22Rv1 (cell line): ENCODE results near the gene JCHAIN.

Experiments
- ZFX ChIP-seq: fragments of 450-650 bp; IDR thresholded peaks from 2 replicates; pipeline ENCODE4 v1.6.1; 2017; ENCODE audit warnings: antibody characterized with exemption, borderline replicate concordance
- TF ChIP-seq, protein P1 (sequence below): fragments of 450-650 bp; IDR thresholded peaks from 2 replicates; pipeline ENCODE4 v1.5.1; 2017; ENCODE audit warnings: mild to moderate bottlenecking

DNA sequence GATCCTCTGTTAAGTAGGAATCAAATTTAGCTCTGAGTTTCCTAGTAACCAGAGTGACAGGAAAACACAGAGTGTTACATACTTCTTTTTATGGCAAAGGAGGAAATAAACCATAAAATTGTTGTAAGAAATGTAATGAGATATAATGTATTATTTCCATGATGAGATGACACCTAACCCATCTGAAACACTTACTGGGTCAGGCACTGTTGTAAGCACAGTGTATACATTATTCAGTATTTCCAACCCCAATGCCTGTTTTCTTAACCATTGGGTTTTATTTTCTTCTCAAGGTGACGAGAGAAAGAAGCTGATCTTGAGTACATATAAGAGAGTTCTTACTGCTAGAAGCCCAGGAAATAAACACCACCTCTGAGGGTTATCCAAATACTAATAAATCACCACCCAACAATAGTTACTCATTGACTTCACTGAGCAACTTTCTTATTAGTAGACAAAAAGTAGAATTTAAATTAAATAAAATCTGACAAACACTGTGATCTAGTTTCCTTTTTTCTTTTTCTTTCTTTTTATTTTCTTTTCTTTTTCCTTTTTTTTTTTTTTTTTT, 42.0 kb downstream of the JCHAIN start:
- TF ChIP-seq, protein P1, sequence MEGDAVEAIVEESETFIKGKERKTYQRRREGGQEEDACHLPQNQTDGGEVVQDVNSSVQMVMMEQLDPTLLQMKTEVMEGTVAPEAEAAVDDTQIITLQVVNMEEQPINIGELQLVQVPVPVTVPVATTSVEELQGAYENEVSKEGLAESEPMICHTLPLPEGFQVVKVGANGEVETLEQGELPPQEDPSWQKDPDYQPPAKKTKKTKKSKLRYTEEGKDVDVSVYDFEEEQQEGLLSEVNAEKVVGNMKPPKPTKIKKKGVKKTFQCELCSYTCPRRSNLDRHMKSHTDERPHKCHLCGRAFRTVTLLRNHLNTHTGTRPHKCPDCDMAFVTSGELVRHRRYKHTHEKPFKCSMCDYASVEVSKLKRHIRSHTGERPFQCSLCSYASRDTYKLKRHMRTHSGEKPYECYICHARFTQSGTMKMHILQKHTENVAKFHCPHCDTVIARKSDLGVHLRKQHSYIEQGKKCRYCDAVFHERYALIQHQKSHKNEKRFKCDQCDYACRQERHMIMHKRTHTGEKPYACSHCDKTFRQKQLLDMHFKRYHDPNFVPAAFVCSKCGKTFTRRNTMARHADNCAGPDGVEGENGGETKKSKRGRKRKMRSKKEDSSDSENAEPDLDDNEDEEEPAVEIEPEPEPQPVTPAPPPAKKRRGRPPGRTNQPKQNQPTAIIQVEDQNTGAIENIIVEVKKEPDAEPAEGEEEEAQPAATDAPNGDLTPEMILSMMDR: no peak
- no peak for TF ChIP-seq ZFX
